Measurements from ENCODE around the gene SLC24A3. TPM values are rescaled to one million over a fixed set of nuclear protein-coding genes. Genes with fewer than 3 reads are reported as not detected.
A peak's percentile ranks its signal among the peaks of the same experiment; 100 is the strongest.
"Not testable (repeated sequence)": the region's sequence is repeated elsewhere in the genome, so short reads cannot be mapped to it uniquely, and the experiment has no call there.

The SLC24A3 gene
- total RNA-seq, 1 donor from 2014 or later = 12.0 TPM

DNA sequence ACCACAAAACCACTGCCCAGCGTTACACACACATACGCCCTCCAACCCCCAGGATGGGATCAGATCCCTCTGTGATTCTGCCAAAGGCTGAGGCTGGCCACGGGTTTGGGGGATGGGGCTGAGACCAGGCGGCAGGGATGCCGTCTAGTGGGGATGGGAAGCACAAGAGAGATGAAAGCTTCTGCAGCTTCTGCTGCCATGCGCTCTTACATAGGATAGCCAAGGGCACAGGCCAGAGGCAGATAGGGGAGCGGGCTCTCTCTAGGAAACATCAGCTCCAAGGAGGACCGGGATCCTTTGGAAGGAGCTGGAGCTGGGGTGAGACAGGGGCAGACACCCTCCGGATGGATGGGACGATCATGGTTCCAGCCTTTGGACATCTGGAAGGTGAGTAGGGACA is 526.9 kb downstream of the SLC24A3 start:
- no peak for DNase-seq (ENCODE audit: low spot score)

DNA sequence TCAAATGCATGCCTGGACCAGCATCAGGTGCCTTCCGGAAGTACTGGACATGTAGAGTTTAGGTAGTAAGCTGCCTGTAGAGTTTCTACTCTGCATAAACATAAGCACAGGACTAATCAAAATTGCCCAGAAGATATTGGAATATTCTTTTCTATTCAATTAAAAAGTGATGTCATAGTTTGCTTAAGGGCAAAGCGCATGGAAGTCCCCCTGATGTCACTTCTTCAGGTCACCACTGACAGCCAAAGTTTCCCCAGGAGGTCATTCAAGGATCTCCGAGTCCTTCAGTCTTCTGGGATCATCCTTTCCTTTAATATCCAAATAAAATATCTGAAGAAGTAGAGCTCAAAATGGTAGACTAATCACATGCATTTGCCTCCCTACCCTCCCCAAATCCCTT is 528.1 kb downstream of the SLC24A3 start:
- no peak for DNase-seq (ENCODE audit: low spot score)

DNA sequence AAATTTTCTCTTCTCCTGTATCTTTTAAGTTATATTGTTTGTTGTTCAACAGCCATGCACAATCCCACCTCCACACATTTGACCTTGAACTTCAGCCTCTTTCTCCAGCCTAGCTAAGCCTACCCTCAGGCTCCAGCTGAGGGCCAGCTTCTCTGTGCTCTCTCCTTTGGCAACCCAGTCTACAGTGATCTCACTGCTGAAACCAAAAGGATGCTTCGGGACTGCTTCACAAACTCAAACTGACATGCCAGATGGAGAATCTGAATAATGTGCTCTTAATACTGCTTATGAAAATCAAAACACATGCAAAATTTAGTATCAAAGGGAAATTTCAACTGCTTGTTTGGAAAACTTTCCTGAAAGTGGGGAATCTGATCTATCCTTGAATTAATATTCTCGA is 529.5 kb downstream of the SLC24A3 start:
- peak; percentile 17 for DNase-seq (ENCODE audit: low spot score)

DNA sequence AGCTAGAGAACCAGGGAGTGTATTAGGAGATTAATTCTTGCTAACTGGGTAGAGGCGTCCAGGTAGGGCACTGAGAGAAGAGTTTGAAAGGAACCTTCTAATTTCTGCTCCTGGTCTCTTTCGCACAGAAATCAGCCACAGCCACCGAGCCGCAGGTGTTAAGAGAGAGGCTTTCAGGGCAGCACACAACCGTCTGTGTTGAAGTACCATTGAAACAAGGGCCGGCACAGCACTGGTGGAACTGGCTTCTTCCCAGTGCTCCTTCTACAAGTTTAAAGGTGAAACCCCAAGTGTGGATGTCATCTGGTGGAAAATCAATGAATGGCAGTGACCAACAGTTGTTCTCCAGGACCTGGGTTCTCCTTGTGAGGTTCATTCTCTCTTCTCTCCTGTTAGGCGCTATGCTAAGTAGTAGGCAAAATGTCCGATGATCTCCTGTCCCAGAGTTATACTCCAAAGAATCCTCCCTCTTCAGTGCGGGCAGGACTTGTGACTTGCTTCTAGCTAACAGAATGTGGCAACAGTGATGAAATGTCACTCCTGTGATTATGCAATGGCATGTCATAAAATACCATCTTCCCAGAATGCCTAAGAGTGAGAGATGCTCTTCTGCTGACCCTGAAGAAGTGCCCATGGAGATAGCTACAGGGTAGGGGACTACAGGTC is 530.7 kb downstream of the SLC24A3 start:
- DNase-seq (ENCODE audit: low spot score) = no peak

DNA sequence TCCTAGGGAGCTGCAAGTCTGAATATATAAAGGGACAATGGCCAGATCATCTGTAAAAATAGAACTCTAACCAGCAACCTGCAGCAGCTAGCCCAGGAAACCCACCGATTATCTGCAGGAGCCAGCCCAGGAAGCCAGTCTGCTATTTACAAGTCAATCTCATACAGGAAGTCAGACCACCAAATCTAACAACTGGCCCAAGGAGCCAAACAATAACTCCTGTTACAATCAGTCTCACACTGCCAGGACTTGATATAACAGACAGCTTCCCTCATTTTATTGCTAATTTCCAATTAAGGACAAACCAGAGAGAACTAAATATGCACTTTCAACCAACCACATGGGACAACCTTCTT is 531.2 kb downstream of the SLC24A3 start:
- DNase-seq (ENCODE audit: low spot score) = no peak

DNA sequence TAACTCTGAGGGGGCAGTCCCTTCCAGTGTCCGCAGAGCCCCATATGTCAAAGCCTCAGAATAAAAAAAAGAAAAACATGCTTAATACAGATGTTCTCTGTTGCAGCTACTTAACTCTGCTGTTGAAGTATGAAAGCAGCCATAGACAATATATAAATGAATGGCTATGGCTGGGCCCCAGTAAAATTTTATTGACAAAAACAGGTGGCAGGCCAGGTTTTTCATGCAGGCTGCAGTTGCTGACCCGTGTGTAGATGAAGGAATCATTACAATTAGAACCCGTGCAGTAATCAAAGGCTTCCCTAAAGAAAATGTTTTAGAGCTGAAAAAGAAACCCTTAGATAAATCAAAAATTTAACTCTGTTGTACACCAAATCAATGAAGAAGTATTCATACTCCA is 532.7 kb downstream of the SLC24A3 start:
- no peak for DNase-seq (ENCODE audit: low spot score)

DNA sequence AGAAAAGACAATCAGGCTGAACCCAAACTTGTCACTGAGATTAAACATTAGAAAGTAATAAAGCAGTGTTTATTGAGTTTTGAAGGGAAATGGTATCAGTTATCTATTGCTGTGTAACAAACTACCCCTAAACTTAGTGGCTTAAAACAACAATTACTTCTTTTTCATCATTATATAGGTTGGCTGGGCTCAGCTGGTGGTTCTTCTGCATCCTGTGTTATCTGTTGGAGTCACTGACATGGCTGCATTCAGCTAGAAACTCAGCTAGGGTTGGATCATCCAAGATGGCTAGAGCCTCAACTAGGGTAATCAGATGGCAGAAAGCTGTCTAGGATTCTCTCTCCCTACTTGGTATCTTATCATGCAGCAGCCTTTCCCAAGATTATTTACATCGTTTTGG is 533.1 kb downstream of the SLC24A3 start:
- no peak for DNase-seq (ENCODE audit: low spot score)

DNA sequence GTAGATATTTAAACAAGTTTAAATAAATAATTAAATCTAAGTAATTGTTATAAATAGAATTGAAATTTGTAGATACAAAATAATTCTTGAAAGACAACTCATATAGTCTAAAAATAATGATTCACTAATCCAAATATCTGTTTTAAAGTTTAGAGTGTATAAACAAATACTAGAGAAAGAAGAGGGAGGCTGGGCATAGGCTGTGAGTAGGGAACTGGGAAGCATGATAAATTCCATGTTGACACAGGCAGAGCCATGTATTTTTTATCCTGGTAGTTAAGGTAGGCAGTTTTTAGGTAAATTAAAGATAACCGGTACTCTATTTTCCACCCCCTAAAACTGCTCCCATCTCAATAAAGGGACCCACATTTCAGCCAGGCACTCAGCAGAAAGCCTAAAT is 534.0 kb downstream of the SLC24A3 start:
- DNase-seq (ENCODE audit: low spot score) = no peak

DNA sequence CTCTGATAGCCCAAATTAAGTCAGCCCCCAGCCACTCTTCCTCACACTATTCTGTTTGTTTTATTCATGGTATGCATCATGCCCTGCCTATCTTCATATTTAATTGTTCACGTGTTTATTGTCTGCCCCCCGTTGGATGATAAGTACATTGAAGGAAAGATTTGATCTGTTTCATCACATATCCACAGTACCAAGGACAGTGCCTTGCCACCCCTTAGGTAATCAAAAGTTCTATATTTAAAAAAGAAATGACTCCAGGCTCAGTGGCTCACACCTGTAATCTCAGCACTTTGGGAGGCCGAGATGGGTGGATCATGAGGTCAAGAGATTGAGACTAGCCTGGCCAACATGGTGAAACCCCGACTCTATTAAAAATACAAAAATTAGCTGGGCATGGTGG is 535.5 kb downstream of the SLC24A3 start:
- no peak for DNase-seq (ENCODE audit: low spot score)

DNA sequence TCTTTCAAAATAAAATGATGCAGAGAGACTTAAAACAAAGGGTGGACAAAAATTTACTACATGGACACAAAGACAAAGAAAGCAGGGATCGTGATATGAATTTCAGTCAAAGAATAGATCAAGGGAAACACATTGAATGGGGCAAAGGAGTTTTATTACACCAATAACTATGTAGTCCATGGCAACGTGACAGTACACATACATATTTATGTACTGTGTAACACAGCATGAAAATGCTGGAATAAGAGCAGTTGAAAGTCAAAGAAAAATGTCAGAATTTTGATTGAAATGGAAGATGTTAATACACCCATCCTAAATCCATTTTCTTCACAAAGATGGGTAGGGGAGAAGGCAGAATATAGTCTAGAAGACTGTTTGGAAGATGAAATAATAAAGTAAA is 536.2 kb downstream of the SLC24A3 start:
- no peak for DNase-seq (ENCODE audit: low spot score)

DNA sequence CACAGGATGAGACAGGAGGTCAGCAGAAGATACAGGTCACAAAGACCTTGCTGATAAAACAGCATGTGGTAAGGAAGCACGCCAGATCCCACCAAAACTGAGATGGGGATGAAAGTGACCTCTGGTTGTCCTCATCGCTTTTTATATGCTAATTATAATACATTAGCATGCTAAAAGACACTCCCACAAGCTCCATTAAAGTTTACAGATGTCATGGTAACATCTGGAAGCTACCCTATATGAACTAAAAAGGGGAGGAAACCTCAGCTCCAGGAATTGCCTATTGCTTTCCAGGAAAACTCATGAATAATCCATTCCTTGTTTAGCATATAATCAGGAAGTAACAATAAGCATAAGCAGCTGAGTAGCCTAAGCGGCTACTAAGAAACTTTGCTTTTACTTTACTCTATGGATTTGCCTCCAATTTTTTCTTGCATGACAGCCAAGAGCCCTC is 537.2 kb downstream of the SLC24A3 start:
- no peak for DNase-seq (ENCODE audit: low spot score)

DNA sequence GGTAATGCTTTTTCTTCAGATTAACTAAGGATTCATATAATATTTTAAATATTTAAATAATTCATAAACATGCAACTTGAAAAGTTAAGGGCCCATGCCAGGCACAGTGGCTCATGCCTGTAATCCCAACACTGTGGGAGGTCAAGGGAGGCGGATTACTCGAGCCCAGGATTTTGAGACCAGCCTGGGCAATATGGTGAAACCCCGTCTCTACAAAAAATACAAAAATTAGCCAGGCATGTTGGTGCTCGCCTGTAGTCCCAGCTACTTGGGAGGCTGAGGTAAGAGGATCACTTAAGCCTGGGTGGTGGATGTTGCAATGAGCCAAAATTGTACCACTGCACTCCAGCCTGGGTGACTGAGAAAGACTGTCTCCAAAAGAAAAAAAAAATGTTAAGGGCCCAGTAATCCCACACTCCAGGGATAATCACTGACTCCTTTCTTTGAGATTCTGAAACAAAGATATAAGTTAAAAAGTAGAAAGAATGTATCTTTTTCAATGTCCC is 537.7 kb downstream of the SLC24A3 start:
- no peak for DNase-seq (ENCODE audit: low spot score)

DNA sequence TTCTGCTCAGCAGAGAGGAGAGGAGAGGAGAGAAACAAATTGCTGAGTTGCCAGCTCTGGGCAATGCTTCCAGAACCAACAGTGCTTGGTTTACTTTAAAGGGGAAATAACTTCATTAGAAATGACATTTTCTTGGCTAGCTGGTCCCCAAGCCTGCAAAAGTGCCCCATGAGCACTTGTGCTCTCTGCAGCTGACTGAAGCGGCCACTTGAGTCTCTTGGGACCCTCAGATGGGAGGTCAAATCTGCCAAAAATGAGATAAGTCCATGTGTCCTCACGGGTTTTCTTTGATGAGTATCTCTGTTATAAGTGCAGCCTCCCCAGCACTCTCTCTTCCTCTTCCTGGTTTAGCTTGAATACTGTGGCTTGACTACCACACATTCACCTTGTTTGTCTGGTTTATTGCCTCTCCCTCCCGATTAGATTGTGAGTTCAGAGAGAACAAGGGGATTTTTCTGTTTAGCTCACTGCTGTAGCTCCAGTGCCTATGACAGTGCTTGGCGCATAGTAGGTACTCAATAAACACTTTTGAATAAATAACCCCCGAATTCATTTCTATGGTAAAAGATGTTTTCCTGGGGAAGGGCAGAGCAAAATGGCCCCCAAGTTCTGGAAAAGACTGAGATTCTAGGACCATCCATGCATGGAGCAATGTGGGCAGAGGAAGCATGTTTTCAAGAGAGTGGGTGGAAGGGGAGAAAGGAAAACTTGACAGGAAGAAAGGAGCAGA is 538.6 kb downstream of the SLC24A3 start:
- DNase-seq (ENCODE audit: low spot score) = no peak

DNA sequence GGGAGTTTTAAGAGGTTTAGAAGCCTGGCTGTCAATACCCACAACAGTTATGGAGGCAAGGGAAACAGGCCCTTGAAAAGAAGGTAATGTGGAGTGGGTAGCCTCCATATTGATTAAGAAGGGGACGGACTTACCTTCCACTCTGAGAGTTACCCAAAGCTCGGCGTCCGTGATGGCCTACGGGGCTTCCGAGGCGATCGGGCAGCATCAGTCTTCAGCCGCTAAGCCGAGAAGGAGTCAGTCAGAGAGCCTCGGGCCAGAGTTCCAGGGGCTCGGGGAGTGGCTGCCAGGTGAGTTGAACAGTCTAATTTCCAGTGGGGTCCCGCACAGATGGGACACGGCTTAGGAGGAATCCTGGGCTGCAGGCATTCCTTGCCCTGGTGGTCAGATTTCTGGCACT is 541.8 kb downstream of the SLC24A3 start:
- DNase-seq (ENCODE audit: low spot score) = not testable (repeated sequence)

DNA sequence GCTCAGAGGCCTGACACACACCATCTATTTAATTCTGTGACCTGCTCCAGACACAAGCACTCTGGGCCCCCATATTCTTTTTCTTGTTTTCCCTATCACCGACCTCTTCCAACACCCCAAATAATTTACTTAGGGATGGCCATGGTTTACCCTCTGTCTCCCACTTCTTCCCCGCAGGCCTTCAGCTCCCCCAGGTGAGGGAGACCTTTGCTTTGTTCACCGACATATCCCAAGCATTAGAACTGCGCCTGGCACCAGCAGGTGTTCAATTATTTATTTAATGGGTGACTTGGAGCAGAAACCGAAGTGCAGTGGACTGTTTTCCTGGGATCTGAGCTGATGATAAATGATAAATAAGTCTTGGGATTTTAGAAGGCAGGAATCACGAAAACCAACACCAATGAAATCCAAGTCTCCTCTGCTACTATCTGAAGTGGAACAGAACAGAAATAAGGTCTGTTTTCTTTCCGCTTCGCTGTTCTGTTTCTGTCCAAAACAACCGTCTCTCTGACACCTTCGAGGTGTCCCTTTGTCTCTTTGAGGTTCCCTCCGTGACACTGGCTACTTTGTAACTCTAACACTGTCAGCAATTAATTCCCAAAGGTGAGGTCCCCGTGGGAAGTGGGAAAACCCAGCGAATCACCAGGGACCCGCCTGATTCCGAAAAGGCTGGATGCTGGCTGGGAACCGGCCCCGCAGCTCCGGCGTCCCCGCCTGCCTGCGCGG is 544.5 kb downstream of the SLC24A3 start:
- no peak for DNase-seq (ENCODE audit: low spot score)

DNA sequence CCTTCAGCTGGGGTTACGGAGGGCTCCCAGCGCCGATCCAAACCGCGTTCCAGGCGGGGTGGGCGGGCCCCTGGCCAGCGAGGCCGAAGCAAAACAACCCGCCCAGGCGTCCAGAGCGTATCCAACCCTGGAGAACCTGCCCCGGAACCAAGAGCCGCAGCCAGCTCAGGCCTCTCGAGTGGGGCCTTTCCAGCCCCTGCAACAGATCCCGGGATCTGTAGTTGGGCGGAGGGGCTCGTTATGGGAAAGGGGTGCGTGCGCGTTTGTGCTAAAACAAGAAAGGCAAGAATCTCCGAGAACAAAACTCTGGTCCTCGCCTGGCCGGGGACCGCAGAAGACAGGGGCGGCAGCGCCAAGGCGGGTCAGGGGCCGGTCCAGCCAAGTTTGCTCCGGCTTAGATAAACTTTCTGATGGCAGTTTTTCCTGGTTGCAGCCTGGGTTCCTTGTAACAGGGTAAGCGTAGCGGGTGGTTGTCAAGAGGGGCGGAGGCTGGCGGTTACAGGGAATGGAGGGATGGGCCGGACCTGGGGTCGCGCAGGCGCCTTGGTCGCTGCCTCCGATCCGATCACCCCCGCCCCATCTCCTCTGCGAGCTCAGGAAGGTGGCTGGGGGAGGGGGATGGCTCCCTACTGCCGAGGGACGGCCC is 545.2 kb downstream of the SLC24A3 start:
- DNase-seq (ENCODE audit: low spot score) = peak; percentile 96

DNA sequence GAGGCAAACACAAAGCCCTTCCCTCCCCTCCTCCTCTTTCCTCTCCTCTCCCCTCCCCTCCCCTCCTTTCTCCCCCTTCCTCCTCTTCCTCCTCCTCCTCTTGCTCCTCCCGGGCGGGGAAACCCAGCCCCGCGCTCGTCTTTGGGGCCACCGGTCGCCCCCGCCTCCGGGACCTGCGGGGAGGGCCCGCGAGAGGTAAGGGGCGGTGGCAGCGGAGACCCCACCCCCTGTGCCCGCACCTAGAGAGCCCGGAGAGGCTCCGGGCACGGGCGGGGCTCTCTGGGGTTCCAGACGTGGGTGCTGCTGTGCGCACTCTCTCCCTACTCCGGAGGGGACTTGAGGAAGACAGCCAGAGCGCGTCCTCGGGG is 545.7 kb downstream of the SLC24A3 start, which contains the start of gene RIN2:
Gene RIN2 (plus strand): TSS at position 126 of the 368 bp plus-strand sequence. CDS start 131,344 bp downstream, outside the sequence.
- DNase-seq (ENCODE audit: low spot score) = no peak

DNA sequence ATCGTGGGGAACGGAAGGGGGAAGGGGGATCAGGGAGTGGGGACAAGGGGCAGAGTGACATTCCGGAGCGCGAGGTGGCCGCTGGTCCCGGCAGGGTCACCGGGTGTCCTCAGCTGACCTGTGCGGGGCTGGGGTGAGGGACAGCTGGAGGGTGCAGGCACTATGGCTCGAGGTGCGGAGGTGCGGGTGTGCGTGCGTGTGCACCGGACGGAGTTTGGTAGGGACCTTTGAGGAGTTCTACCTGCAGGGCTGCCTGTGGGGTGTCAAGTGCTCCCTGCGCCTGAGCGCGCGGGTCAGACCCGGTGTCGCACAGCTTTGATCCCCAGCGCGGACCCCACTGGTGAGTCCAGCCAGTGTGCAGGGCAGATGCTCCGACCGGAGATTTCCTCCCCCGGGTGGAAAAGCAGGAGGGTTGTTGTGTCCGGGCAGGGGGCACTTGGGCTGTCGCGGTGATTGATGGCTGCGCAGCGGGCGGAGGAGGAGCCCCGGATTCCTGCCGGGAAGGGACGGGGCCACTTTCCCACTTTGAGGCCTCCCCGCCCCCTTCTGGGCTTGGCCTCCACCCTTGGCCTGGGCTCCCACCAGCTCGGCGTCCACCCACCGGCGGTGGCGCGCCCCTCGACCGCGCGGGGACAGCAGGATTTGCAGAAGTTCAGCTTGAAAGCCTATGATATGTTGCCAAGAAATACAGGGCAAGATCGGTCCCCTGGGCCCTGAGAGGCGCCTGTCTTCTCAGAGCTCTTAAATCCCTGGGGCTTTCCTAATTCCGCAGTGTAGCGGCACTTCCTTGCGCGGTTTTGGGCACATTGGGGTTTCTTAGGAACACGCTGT is 546.3 kb downstream of the SLC24A3 start:
- peak; percentile 62 for DNase-seq (ENCODE audit: low spot score)

DNA sequence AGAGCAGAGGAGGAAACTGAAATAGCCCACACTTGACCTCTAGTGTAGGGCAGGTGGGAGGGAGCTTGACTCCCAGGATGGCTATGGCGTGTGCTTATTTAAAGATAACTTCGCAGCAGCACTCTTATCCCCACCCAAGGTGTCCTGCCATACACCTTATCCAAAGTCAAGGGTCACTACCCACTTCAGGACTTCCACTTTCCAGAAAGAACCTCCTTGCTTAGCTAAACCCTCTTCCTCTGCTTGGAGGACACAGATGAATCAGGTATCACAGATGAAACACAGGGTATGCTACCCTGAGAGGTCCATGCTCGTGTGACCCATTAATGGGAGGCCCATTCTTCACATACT is 547.9 kb downstream of the SLC24A3 start:
- DNase-seq (ENCODE audit: low spot score) = no peak

DNA sequence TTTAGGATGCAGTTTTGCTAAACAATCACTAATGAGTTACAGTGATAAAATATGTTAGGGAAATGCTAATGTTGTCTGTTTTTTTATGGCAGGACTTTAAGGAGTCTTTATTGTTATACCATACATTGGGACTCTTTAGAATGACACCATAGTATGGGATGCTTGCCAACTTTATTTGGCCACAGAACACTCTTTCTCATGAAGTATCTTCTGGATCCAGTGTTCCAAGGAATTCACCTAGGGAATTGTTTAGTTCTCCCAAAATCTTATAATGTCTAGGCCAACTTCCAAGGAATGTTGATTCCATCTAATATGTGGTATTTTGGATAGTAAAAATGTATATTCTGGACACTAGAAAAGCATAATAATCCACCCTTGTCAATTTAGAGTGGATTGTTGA is 548.9 kb downstream of the SLC24A3 start:
- no peak for DNase-seq (ENCODE audit: low spot score)

DNA sequence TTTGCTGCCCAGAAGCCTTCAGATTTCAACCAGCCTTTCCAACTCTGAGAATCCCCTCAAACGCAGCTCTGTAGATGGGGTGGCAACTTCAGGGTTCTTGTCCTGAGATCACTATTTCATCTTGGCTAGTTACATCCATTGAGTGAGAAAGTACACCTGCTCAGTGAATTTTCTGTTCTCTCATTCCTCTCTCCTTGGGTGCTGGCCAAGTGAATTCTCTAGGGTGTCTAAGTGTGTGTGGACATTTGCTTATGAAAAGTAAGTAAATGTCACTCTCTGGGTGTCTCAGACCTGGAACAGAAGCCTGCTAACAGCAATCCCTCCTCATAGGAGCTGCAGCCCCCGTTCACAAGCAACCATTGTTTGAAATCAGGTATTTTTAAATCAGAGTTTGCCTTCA is 549.4 kb downstream of the SLC24A3 start:
- no peak for DNase-seq (ENCODE audit: low spot score)

Measured in umbilical cord (tissue), 2 donors.